ENCODE results near the gene TK1.
"Not testable (repeated sequence)": the region's sequence is repeated elsewhere in the genome, so short reads cannot be mapped to it uniquely, and the experiment has no call there.

TK1 gene

GRCh38 chr17:78147315-78147998, 39.4 kb downstream of the TK1 start:
- no peak for DNase-seq

- DNase-seq, result no peak
Observed at GRCh38 chr17:78146881-78147280, 40.0 kb downstream of the TK1 start.

- DNase-seq, result no peak
Observed at GRCh38 chr17:78146471-78146869, 40.4 kb downstream of the TK1 start.

- DNase-seq, result no peak
Observed at GRCh38 chr17:78144736-78145641, 41.9 kb downstream of the TK1 start.

- peak in 1 of 2 experiments; percentile 31 for DNase-seq
Observed at GRCh38 chr17:78144147-78144719, 42.6 kb downstream of the TK1 start.

- no peak for DNase-seq
Observed at GRCh38 chr17:78143214-78144146, 43.4 kb downstream of the TK1 start.

GRCh38 chr17:78142119-78142861, 44.6 kb downstream of the TK1 start:
- DNase-seq, result no peak

GRCh38 chr17:78141437-78142118, 45.3 kb downstream of the TK1 start:
- no peak for DNase-seq

GRCh38 chr17:78140169-78141051, 46.4 kb downstream of the TK1 start:
- DNase-seq, result peak; percentile 70 to 75

- DNase-seq, result not testable (repeated sequence)
Observed at GRCh38 chr17:78139861-78140168, 47.0 kb downstream of the TK1 start.

- no peak for DNase-seq
Observed at GRCh38 chr17:78138204-78139060, 48.4 kb downstream of the TK1 start.

GRCh38 chr17:78137392-78138203, 49.3 kb downstream of the TK1 start:
- no peak for DNase-seq

- no peak for DNase-seq
Observed at GRCh38 chr17:78135858-78136500, 50.9 kb downstream of the TK1 start.

- no peak for DNase-seq
Observed at GRCh38 chr17:78134899-78135385, 51.9 kb downstream of the TK1 start.

GRCh38 chr17:78133971-78134898, 52.6 kb downstream of the TK1 start:
- DNase-seq, result peak in 1 of 2 experiments; percentile 14

GRCh38 chr17:78133179-78133951, 53.5 kb downstream of the TK1 start:
- DNase-seq, result no peak
